GM12874 (cell line): Measurements from ENCODE around the gene HBZ.
A peak's percentile ranks its signal among the peaks of the same experiment; 100 is the strongest.

Experiments used
- TF ChIP-seq, protein P1 (sequence below): IDR thresholded peaks from 2 replicates; pipeline ENCODE4 v1.5.1; 2011; ENCODE audit warnings: low read depth, mild to moderate bottlenecking, control low read depth, low read length, moderate library complexity; ENCODE audit not compliant: insufficient read depth

The HBZ gene

DNA sequence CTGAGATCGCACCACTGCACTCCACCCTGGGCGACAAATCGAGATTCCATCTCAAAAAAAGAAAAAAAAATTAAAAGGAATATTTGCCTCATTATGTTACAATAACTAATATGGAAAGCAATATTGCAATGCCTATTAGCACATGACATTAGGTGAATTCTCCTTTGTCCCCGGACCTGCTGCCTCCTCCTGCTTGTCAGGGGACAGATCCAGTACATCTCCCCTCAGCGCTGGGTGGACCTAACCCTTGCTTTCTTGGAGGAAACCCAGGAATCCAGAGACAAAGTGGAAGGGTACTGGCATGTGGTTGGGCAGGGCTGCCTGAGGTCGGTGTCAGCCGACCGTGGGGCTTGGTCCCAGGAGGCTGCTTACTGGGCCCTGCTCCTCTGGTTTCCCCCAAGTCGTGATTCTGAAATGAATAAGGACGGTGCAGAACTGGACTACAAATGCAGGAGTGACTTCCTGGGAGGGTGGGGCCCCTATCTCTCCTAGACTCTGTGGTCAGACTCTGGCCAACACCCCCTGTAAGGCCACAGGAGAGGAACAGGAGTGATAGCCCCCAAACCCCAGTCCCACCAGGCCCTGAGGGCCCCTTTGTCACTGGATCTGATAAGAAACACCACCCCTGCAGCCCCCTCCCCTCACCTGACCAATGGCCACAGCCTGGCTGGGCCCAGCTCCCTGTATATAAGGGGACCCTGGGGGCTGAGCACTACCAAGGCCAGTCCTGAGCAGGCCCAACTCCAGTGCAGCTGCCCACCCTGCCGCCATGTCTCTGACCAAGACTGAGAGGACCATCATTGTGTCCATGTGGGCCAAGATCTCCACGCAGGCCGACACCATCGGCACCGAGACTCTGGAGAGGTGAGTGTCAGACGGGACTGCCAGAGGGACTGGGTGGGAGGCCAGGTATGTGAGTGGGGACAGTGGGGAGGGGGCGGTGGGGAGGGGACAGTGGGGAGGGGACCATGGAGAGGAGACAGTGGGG, at the start of gene HBZ:
Gene HBZ (plus strand): TSS at position 504 of the 988 bp plus-strand sequence. CDS start 266 bp downstream, at position 770.
- TF ChIP-seq, protein P1, sequence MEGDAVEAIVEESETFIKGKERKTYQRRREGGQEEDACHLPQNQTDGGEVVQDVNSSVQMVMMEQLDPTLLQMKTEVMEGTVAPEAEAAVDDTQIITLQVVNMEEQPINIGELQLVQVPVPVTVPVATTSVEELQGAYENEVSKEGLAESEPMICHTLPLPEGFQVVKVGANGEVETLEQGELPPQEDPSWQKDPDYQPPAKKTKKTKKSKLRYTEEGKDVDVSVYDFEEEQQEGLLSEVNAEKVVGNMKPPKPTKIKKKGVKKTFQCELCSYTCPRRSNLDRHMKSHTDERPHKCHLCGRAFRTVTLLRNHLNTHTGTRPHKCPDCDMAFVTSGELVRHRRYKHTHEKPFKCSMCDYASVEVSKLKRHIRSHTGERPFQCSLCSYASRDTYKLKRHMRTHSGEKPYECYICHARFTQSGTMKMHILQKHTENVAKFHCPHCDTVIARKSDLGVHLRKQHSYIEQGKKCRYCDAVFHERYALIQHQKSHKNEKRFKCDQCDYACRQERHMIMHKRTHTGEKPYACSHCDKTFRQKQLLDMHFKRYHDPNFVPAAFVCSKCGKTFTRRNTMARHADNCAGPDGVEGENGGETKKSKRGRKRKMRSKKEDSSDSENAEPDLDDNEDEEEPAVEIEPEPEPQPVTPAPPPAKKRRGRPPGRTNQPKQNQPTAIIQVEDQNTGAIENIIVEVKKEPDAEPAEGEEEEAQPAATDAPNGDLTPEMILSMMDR = no peak

DNA sequence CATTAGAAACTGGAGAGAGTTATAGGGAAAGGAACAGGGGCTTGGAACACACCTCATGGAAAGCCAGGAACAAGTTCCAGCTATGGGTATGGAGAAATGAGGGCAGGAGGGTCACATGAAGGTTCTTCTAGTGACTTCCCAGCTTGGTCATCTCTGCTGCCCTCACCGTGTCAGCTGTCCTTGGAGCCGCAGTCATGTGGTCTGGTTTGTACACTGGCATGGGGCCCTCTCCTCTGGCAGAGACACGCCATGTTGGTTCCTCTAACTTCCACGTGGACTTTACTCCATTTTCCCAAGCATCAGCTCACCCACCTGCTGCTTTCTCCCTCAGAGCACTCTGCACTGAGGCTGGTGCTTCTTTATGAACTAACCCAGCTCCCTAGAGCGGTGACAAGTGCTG, 48.1 kb upstream of the HBZ start:
- TF ChIP-seq, protein P1 = no peak

DNA sequence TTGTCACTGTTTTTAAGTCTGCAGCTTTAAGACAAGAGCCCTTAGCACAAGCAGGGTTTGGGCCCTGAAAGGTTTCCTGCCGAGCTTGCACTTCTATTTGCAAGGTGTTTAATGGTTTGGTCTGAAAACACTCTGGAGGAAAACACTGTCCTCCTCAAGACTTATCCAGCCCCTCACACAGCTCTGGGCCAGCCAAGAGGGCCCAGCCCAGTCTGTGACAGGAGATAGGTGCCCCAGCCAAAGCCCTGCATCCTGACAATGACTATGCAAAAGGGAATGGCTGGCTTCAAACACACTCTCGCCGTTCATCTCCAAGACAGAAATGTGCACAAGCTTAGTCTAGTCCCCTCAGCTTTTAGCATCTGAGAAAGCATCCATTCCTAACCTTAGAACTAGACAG, 47.5 kb upstream of the HBZ start:
- TF ChIP-seq, protein P1 = no peak

DNA sequence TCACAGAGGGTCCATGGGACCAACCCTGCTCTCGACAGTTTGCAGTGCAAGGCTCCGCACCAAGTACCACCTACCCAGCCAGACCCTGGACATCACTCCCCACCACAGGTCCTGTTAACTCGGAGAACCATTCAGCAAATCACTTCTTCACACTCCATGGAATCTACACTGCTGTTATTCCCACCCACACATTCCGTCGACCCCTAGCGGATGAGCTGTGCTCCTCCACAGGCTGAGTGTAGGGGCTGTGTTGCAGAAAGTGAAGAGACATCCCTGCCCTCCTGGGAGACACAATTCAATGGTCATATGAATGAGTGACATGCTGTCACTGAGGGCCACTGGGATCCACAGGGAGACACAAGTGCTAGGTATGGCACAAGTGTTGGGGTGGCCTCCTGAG, 46.9 kb upstream of the HBZ start:
- TF ChIP-seq, protein P1 = no peak

DNA sequence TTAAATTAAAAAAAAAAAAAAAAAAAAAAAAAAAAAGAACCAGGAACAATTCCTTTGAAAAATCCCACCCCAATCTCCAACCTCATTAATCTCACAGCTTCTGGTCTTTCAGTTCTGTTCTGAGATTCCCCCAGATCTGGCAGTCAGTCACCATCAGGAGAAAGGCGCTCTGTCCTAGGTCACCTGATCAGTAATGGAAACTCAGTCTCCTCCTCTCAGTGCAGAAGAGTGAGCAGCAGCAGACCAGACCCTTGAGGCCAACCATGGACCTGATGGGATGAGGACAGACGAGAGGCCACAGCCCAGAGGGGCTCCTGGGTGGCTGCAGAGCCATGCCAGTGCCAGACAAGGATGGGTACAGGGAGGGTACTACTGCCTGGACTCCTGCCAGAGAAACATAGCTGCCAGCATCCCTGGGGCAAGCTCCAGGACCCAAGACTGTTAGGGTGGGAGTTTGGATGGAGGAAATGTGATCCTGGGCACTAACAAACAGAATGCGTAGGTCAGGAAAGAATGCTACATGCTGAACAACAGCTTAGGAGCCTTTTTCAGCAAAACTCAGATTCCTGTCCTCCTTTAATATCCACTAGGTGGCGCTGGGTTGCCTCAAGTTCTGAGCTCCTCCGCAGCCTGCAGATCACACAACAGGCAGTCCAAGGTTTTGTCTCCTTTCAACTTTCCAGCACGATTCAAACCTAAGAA, 45.7 kb upstream of the HBZ start:
- TF ChIP-seq, protein P1 = peak; percentile 67

DNA sequence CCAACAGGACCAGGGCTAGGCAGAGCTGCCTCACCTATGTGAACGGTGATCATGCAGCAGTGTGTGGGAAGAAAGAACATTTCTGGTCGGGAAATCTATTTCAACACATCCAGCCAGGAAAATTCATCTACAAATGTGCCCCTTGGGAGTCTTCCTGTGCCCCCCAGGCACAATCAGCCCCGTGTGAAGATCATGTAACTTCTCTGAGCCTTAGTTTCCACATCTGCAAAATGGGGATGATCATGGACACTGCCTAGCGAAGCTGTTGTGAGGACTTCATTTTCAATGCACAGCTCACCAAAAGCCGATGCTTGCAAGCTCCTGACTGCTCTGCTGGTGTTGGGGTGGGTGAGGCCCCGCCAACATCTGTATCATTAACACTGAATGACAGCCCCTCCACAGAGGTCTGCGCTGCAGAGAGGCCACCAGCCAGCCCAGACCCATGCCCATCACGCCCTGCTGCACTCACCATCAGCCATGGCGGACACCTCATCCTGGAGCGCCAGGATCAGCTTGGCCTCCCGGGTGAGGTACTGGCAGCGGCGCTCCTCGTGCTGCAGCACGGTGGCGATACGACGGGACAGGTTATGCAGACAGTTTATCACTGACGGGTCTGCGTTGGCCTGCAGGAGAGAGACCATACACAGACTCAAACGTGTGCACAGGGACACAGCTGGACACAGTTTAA, 40.1 kb upstream of the HBZ start:
- TF ChIP-seq, protein P1 = no peak

DNA sequence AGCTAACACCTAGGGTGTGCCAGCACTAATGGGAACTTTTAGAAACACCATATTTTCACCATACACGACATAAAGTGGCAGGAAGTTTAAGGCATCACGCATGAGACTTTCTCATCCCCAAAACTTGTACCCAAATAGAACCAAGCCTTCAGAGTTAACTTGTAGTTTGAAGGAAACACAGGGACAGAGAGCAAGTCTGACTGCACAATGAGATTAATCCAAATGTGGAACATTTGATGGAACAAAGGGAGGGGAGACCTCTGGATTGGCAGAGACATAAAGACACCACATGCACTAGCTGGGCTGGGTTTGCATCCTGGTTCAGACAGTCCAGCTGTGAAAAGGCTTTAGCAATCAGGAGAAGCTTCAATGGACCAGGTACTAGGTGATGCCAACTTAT, 38.1 kb upstream of the HBZ start:
- TF ChIP-seq, protein P1 = no peak
